CD14-positive monocyte (primary cell): ENCODE data around the gene JPT1. TPM values are rescaled to one million over a fixed set of nuclear protein-coding genes. Genes with fewer than 3 reads are reported as not detected.

Source experiments
- DNase-seq, 3 donors: peaks; one replicate each; pipeline ENCODE4 v3.0.0-alpha.2; 2011 to 2022
- H2AFZ ChIP-seq: 2 replicates; pipeline ENCODE4 v1.6.0; 2012; ENCODE audit warnings: mild to moderate bottlenecking, low read depth, low read length, inconsistent platforms; ENCODE audit not compliant: insufficient read depth, poor library complexity, severe bottlenecking
- H3K27ac ChIP-seq, 2 donors: 1 replicate in 1 of 2; 2 replicates in 1 of 2; pipeline ENCODE4 v1.5.1; 2012 to 2013; ENCODE audit warnings: low read length in 2 of 2, control low read depth in 1 of 2, inconsistent platforms in 1 of 2, low read depth in 1 of 2, mild to moderate bottlenecking in 1 of 2
- H3K27me3 ChIP-seq, 2 donors: one replicate each; pipeline versions ENCODE4 v1.6.0 to v1.6.1; 2011 to 2013; ENCODE audit warnings: low read length in 2 of 2; ENCODE audit not compliant: control insufficient read depth in 2 of 2, insufficient read depth in 2 of 2
- H3K36me3 ChIP-seq, 2 donors: replicated peaks in 1 of 2; 1 replicate in 1 of 2; 2 replicates in 1 of 2; pipeline versions ENCODE4 v1.5.1 to v1.6.1; 2012 to 2013; ENCODE audit warnings: low read length in 2 of 2, control low read depth in 1 of 2, inconsistent platforms in 1 of 2, mild to moderate bottlenecking in 1 of 2; ENCODE audit not compliant: insufficient read depth in 2 of 2, control insufficient read depth in 1 of 2
- H3K4me1 ChIP-seq, 2 donors: 1 replicate in 1 of 2; 2 replicates in 1 of 2; pipeline versions ENCODE4 v1.5.1 to v1.6.1; 2012 to 2013; ENCODE audit warnings: low read length in 2 of 2, control low read depth in 1 of 2, inconsistent platforms in 1 of 2, mild to moderate bottlenecking in 1 of 2, moderate library complexity in 1 of 2; ENCODE audit not compliant: insufficient read depth in 2 of 2, control insufficient read depth in 1 of 2
- H3K4me2 ChIP-seq: replicated peaks from 2 replicates; pipeline ENCODE3; 2012; ENCODE audit warnings: low read length, moderate library complexity, mild to moderate bottlenecking; ENCODE audit not compliant: poor library complexity, severe bottlenecking; ENCODE audit errors: extremely low read depth
- H3K4me3 ChIP-seq, 3 experiments: fragments of 200-600 bp in 1 of 3; sonication (generic) in 1 of 3; replicated peaks in 1 of 3; 1 replicate in 2 of 3; 2 replicates in 1 of 3; pipeline ENCODE4 v1.5.1; 2011 to 2013; ENCODE audit warnings: low read length in 3 of 3, mild to moderate bottlenecking in 3 of 3, control low read depth in 2 of 3, low read depth in 2 of 3, inconsistent platforms in 1 of 3, moderate library complexity in 1 of 3
- H3K79me2 ChIP-seq: 2 replicates; pipeline ENCODE4 v1.6.0; 2012; ENCODE audit warnings: mild to moderate bottlenecking, control low read depth, inconsistent platforms, low read length, moderate library complexity; ENCODE audit not compliant: insufficient read depth
- H3K9ac ChIP-seq: 2 replicates; pipeline ENCODE4 v1.6.0; 2017; ENCODE audit warnings: low read length, mild to moderate bottlenecking; ENCODE audit not compliant: insufficient read depth, poor library complexity, severe bottlenecking
- H3K9me3 ChIP-seq, 2 donors: replicated peaks in 1 of 2; 1 replicate in 1 of 2; 2 replicates in 1 of 2; pipeline versions ENCODE4 v1.5.1 to v1.6.1; 2012 to 2013; ENCODE audit warnings: low read length in 2 of 2, control low read depth in 1 of 2; ENCODE audit not compliant: control insufficient read depth in 1 of 2, insufficient read depth in 1 of 2
- H4K20me1 ChIP-seq: 2 replicates; pipeline ENCODE4 v1.6.0; 2012; ENCODE audit warnings: mild to moderate bottlenecking, low read length, control low read depth, moderate library complexity; ENCODE audit not compliant: insufficient read depth
- H3K27ac Mint-ChIP-seq, 7 donors: one replicate each; pipeline ENCODE4 v1.8.0; 2020; ENCODE audit warnings: mild to moderate bottlenecking in 7 of 7, mixed read lengths in 7 of 7, moderate library complexity in 6 of 7, inconsistent platforms in 2 of 7
- H3K27me3 Mint-ChIP-seq, 3 donors: one replicate each; pipeline ENCODE4 v1.8.0; 2021 to 2022; ENCODE audit warnings: low read depth in 3 of 3, mild to moderate bottlenecking in 3 of 3, mixed read lengths in 3 of 3, moderate library complexity in 3 of 3, inconsistent platforms in 1 of 3
- H3K36me3 Mint-ChIP-seq, 2 donors: one replicate each; pipeline ENCODE4 v1.8.0; 2020; ENCODE audit warnings: mixed read lengths in 2 of 2, inconsistent platforms in 1 of 2, mild to moderate bottlenecking in 1 of 2
- H3K4me1 Mint-ChIP-seq: one replicate; pipeline ENCODE4 v1.8.0; 2020; ENCODE audit warnings: mild to moderate bottlenecking, mixed read lengths
- H3K4me3 Mint-ChIP-seq, 2 donors: one replicate each; pipeline ENCODE4 v1.8.0; 2020; ENCODE audit warnings: mild to moderate bottlenecking in 2 of 2, mixed read lengths in 2 of 2, moderate library complexity in 1 of 2
- H3K9me3 Mint-ChIP-seq, 7 donors: one replicate each; pipeline ENCODE4 v1.8.0; 2020 to 2022; ENCODE audit warnings: mixed read lengths in 7 of 7, mild to moderate bottlenecking in 6 of 7, moderate library complexity in 6 of 7, inconsistent platforms in 2 of 7
- CTCF ChIP-seq: fragments of 200-600 bp; IDR thresholded peaks from one replicate; pipeline ENCODE4 v1.8.0; 2022; ENCODE audit warnings: antibody characterized with exemption, mild to moderate bottlenecking
- WGBS: methylation state at CpG from one replicate; pipeline ENCODE4 v1.1.5; 2013; ENCODE audit warnings: missing lambda C conversion rate; ENCODE audit not compliant: insufficient coverage; 5-methylcytosine and 5-hydroxymethylcytosine counted together
- intact Hi-C, 2 donors: fragments of 100-400 bp; cut with micrococcal nuclease; formaldehyde crosslinking; loops; one replicate each; pipeline versions ENCODE4 v1.15.0 to v1.15.1; 2023
- polyA plus RNA-seq, 3 donors: library from polyadenylated mRNA; depleted of rRNA in 1 of 3; unstranded in 2 of 3; stranded (reverse) in 1 of 3; fragments of 300-500 nt in 2 of 3; fragments of >200 nt in 1 of 3; fragmentation: Illumina TruSeq in 2 of 3; gene quantifications; 1 replicate in 2 of 3; 2 replicates in 1 of 3; pipeline ENCODE4 v1.2.3, GENCODE V29; 2012 to 2021

The JPT1 gene
- polyA plus RNA-seq, 3 donors: 79.7 to 181 (median 156) TPM

- no peak for TF ChIP-seq CTCF
- Histone ChIP-seq H3K9ac (no peak overlapping the region), H3K27ac (no peak overlapping the region), H4K20me1 (peaks cover 86% of the 10 kb centered on the region), H3K4me2 (no peak overlapping the region), H2AFZ (no peak overlapping the region), H3K27me3 (no peaks in the 10 kb centered on the region), H3K79me2 (peaks cover 97% of the 10 kb centered on the region), H3K4me1 (no peaks in the 10 kb centered on the region), H3K9me3 (no peaks in the 10 kb centered on the region), H3K36me3 (peaks cover 64 to 86% of the 10 kb centered on the region in 2 donors), H3K4me3 (no peak overlapping the region)
- peak overlapping the region in 1 of 7 donors; percentile 42 for H3K27ac Mint-ChIP-seq
- 92% methylated on average over 4 of the region's 11 CpGs for WGBS
- H3K27me3 Mint-ChIP-seq: no peaks in the 10 kb centered on the region
- no peak for DNase-seq
- H3K9me3 Mint-ChIP-seq: no peaks in the 10 kb centered on the region
- peaks cover 51 to 83% of the 10 kb centered on the region in 2 donors for H3K36me3 Mint-ChIP-seq
- H3K4me3 Mint-ChIP-seq: no peak overlapping the region
- peaks cover 2% of the 10 kb centered on the region for H3K4me1 Mint-ChIP-seq
- intact Hi-C loops: loop anchor here (5.0 to 10.0 kb wide), 2 partner anchors 63 to 210 kb away; no protein-coding TSS in a partner anchor
Measured at GRCh38 chr17:75174996-75175395, 20.7 kb upstream of the JPT1 start.

DNA sequence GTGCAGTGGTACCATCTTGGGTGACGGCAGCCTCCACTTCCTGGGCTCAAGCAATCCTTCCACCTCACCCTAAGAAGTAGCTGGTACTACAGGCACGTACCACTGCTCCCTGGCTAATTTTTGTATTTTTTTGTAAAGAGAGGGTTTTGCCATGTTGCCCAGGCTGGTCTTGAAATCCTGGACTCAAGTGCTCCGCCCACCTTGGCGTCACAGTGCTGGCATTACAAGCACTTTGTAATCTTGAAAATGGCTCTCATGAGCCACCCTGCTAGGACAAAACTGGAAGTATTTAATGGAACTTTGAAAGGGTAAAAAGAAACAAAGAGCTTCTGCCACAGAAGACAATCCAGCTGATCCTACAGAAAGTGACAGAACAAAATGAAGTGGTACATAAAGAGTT lies 19.2 kb upstream of the JPT1 start:
- Histone ChIP-seq H3K27me3 (no peaks in the 10 kb centered on the region), H3K79me2 (peaks cover 88% of the 10 kb centered on the region), H3K9me3 (no peaks in the 10 kb centered on the region), H3K27ac (no peak overlapping the region), H3K36me3 (peaks cover 61 to 82% of the 10 kb centered on the region in 2 donors), H4K20me1 (peaks cover 84% of the 10 kb centered on the region), H3K4me1 (no peaks in the 10 kb centered on the region), H3K4me3 (no peak overlapping the region), H3K4me2 (no peak overlapping the region), H3K9ac (no peak overlapping the region), H2AFZ (no peak overlapping the region)
- H3K9me3 Mint-ChIP-seq: no peaks in the 10 kb centered on the region
- peaks cover 49 to 84% of the 10 kb centered on the region in 2 donors for H3K36me3 Mint-ChIP-seq
- DNase-seq: no peak
- H3K4me3 Mint-ChIP-seq: no peak overlapping the region
- peak overlapping the region in 2 of 7 donors; percentile 40 to 58 for H3K27ac Mint-ChIP-seq
- WGBS: 95% methylated on average over 2 of the region's 4 CpGs
- intact Hi-C loops: loop anchor here (5.0 to 10.0 kb wide), 2 partner anchors 61 to 209 kb away; no protein-coding TSS in a partner anchor
- H3K4me1 Mint-ChIP-seq: peaks cover 2% of the 10 kb centered on the region
- no peaks in the 10 kb centered on the region for H3K27me3 Mint-ChIP-seq
- TF ChIP-seq CTCF: no peak
